Measurements from ENCODE around the gene TECPR2. TPM values are rescaled to one million over a fixed set of nuclear protein-coding genes. Genes with fewer than 3 reads are reported as not detected.
"Not testable (repeated sequence)": the region's sequence is repeated elsewhere in the genome, so short reads cannot be mapped to it uniquely, and the experiment has no call there.

The TECPR2 gene
- total RNA-seq, 2 donors from 2014 or later, result 27.7 to 28.0 TPM

GRCh38 chr14:102545461-102546265, 182.9 kb downstream of the TECPR2 start:
- Histone ChIP-seq H3K27me3 (ENCODE audit: control insufficient read depth, insufficient read depth, low read length, poor library complexity, severe bottlenecking) (peaks cover 9% of the 10 kb centered on the region), H3K27ac (ENCODE audit: low read depth, low read length) (no peak overlapping the region), H3K4me3 (ENCODE audit: low read length) (no peak overlapping the region), H3K4me1 (ENCODE audit: control insufficient read depth, insufficient read depth, low read length) (no peaks in the 10 kb centered on the region), H3K9ac (ENCODE audit: extremely low read depth, low read length, poor library complexity, severe bottlenecking) (no peak overlapping the region), H3K9me3 (ENCODE audit: control insufficient read depth, low read length) (no peaks in the 10 kb centered on the region), H3K36me3 (ENCODE audit: control insufficient read depth, insufficient read depth, low read length) (no peaks in the 10 kb centered on the region)
- Mint-ChIP-seq H3K4me1 (peaks cover 9% of the 10 kb centered on the region), H3K27ac (peak overlapping the region; percentile 86), H3K27me3 (ENCODE audit: insufficient read depth) (peaks cover 22% of the 10 kb centered on the region), H3K4me3 (peak overlapping the region; percentile 46), H3K36me3 (ENCODE audit: low read depth) (no peaks in the 10 kb centered on the region), H3K9me3 (no peaks in the 10 kb centered on the region)
- peak; percentile 86 for DNase-seq
- peak; percentile 45 for TF ChIP-seq CTCF (conservative IDR thresholded peaks at IDR 0.05)
- WGBS, 2 experiments (ENCODE audit: insufficient coverage in 1 of 2, insufficient read length in 1 of 2), result 54 to 55% methylated on average over 12 to 29 of the region's 29 CpGs

- H3K27ac Mint-ChIP-seq, result no peak overlapping the region
- no peak overlapping the region for H3K9ac ChIP-seq (ENCODE audit: extremely low read depth, low read length, poor library complexity, severe bottlenecking)
- no peak overlapping the region for H3K4me3 ChIP-seq (ENCODE audit: low read length)
- no peaks in the 10 kb centered on the region for H3K36me3 Mint-ChIP-seq (ENCODE audit: low read depth)
- 86 to 93% methylated on average over 2 to 3 of the region's 3 CpGs for WGBS, 2 experiments (ENCODE audit: insufficient coverage in 1 of 2, insufficient read length in 1 of 2)
- H3K9me3 ChIP-seq (ENCODE audit: control insufficient read depth, low read length), result no peaks in the 10 kb centered on the region
- no peak overlapping the region for H3K27ac ChIP-seq (ENCODE audit: low read depth, low read length)
- H3K9me3 Mint-ChIP-seq, result no peaks in the 10 kb centered on the region
- no peak for DNase-seq
- peaks cover 16% of the 10 kb centered on the region for H3K27me3 Mint-ChIP-seq (ENCODE audit: insufficient read depth)
- peaks cover 9% of the 10 kb centered on the region for H3K27me3 ChIP-seq (ENCODE audit: control insufficient read depth, insufficient read depth, low read length, poor library complexity, severe bottlenecking)
- no peaks in the 10 kb centered on the region for H3K36me3 ChIP-seq (ENCODE audit: control insufficient read depth, insufficient read depth, low read length)
- H3K4me1 ChIP-seq (ENCODE audit: control insufficient read depth, insufficient read depth, low read length), result no peaks in the 10 kb centered on the region
- H3K4me1 Mint-ChIP-seq, result peaks cover 12% of the 10 kb centered on the region
- no peak overlapping the region for H3K4me3 Mint-ChIP-seq
- no peak for TF ChIP-seq CTCF (conservative IDR thresholded peaks at IDR 0.05)
Measured at GRCh38 chr14:102548616-102549240, 186.0 kb downstream of the TECPR2 start.

DNA sequence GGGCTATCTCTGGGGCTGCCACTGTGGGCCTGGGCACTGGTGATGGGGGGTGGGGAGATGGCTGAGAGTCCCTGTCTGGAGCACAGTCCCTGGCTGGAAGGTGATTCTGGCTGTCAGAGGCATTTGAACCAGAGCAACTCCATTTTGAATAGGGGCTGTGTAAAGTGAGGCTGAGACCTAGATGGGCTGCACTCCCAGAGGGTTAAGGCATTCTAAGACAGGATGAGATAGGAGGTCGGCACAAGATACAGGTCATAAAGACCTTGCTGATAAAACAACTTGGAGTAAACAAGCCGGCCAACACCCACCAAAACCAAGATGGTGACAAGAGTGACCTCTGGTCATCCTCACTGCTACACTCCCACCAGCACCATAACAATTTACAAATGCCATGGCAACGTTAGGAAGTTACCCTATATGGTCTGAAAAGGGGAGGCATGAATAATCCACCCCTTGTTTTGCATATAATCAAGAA, 188.2 kb downstream of the TECPR2 start:
- not testable (repeated sequence) for H3K36me3 Mint-ChIP-seq (ENCODE audit: low read depth); H3K4me3 ChIP-seq (ENCODE audit: low read length); H3K9me3 ChIP-seq (ENCODE audit: control insufficient read depth, low read length); H3K36me3 ChIP-seq (ENCODE audit: control insufficient read depth, insufficient read depth, low read length); DNase-seq; H3K4me1 Mint-ChIP-seq; H3K4me1 ChIP-seq (ENCODE audit: control insufficient read depth, insufficient read depth, low read length); H3K27ac ChIP-seq (ENCODE audit: low read depth, low read length); H3K27me3 Mint-ChIP-seq (ENCODE audit: insufficient read depth); H3K9me3 Mint-ChIP-seq; H3K9ac ChIP-seq (ENCODE audit: extremely low read depth, low read length, poor library complexity, severe bottlenecking); H3K27ac Mint-ChIP-seq; H3K4me3 Mint-ChIP-seq; H3K27me3 ChIP-seq (ENCODE audit: control insufficient read depth, insufficient read depth, low read length, poor library complexity, severe bottlenecking)
- 67 to 93% methylated on average over 3 of the region's 3 CpGs for WGBS, 2 experiments (ENCODE audit: insufficient coverage in 1 of 2, insufficient read length in 1 of 2)

Small RNA genes within 50 kb of the gene (microRNA-seq; reads per million reads assigned to microRNA genes)
- gene MIR4309 (ENCODE audit: borderline microRNAs expressed), result not detected

Other genes starting within 250 kb of the TECPR2 start
- gene WDR20, start 223.0 kb upstream of the TECPR2 start, total RNA-seq, result 10 to 100 TPM; 33.8 to 37.6 TPM
- gene MOK, start 57.8 kb upstream of the TECPR2 start, total RNA-seq, result 100 to 1,000 TPM in 1 of 2 donors, 10 to 100 TPM in 1; 60.3 to 102 TPM
- 10 to 100 TPM; 16.5 to 19.1 TPM for gene ZNF839, start 43.2 kb upstream of the TECPR2 start, total RNA-seq
- gene CINP, start 51 bp upstream of the TECPR2 start, total RNA-seq, result 10 to 100 TPM; 33.3 to 38.3 TPM
- gene ANKRD9, start 146.8 kb downstream of the TECPR2 start, total RNA-seq, result 10 to 100 TPM; 32.7 to 38.9 TPM
- gene RCOR1, start 229.7 kb downstream of the TECPR2 start, total RNA-seq, result 10 to 100 TPM; 30.3 to 31.5 TPM